ENCODE data around the gene SCYGR8. TPM values are rescaled to one million over a fixed set of nuclear protein-coding genes. Genes with fewer than 3 reads are reported as not detected.
A peak's percentile ranks its signal among the peaks of the same experiment; 100 is the strongest.

SCYGR8 gene
- total RNA-seq, 2 donors from 2014 or later: not detected

GRCh38 chr2:227774895-227775842 lies 29.5 kb downstream of the SCYGR8 start:
- Mint-ChIP-seq H3K4me1 (peaks cover 34% of the 10 kb centered on the region), H3K27ac (peak overlapping the region; percentile 84), H3K9me3 (no peaks in the 10 kb centered on the region), H3K36me3 (ENCODE audit: low read depth) (peaks cover 4% of the 10 kb centered on the region), H3K27me3 (no peaks in the 10 kb centered on the region), H3K4me3 (peak overlapping the region; percentile 78)
- ATAC-seq (replicated peaks): peak; percentile 80

- no peaks in the 10 kb centered on the region for H3K36me3 Mint-ChIP-seq (ENCODE audit: low read depth)
- ATAC-seq (replicated peaks): no peak
- H3K27me3 Mint-ChIP-seq: no peaks in the 10 kb centered on the region
- H3K4me3 Mint-ChIP-seq: peak overlapping the region; percentile 7
- H3K9me3 Mint-ChIP-seq: no peaks in the 10 kb centered on the region
- H3K4me1 Mint-ChIP-seq: peaks cover 36% of the 10 kb centered on the region
- H3K27ac Mint-ChIP-seq: no peak overlapping the region
Measured at GRCh38 chr2:227780981-227781615, 35.4 kb downstream of the SCYGR8 start.

DNA sequence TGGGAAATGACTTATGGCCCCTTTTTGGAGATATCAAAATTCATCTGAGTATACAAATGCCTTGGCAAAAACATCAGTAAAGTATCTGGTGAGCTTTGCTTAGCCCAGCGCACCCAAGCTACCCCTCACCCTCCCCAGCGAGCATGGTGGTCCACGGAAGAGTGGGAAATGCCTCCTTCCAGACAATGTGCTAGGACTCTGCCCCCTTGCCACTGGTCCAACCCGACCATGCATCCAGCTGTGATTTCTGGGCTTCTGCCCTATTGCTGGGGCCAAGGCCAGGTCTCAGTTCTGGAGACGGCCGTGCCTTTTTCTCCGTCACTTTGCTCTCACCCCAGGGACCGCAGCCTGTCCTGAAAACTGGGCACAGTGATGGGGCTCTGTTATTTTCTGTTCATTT lies 36.1 kb downstream of the SCYGR8 start:
- H3K27ac Mint-ChIP-seq: no peak overlapping the region
- H3K27me3 Mint-ChIP-seq: no peaks in the 10 kb centered on the region
- no peak for ATAC-seq (replicated peaks)
- H3K36me3 Mint-ChIP-seq (ENCODE audit: low read depth): no peaks in the 10 kb centered on the region
- peak overlapping the region; percentile 87 for H3K4me3 Mint-ChIP-seq
- H3K9me3 Mint-ChIP-seq: no peaks in the 10 kb centered on the region
- peaks cover 33% of the 10 kb centered on the region for H3K4me1 Mint-ChIP-seq

DNA sequence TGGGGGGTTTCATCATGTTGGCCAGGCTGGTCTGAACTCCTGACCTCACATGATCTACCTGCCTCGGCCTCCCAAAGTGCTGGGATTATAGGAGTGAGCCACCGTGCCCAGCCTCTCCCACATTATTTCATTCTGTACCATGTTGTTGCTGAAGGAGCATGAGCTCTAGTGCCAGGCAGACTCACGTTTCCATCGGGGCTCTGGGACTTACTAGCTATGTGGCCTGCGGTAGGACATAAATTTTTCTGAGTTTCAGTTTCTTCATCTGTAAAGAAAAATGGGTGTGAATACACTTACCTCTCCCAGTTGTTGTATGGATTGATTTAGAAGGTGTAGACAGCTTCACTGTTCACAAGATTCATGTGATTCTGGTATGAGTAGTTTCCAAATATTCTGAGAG lies 37.1 kb downstream of the SCYGR8 start:
- Mint-ChIP-seq H3K4me1 (peaks cover 37% of the 10 kb centered on the region), H3K4me3 (peak overlapping the region; percentile 87), H3K27me3 (no peaks in the 10 kb centered on the region), H3K36me3 (ENCODE audit: low read depth) (no peaks in the 10 kb centered on the region), H3K9me3 (no peaks in the 10 kb centered on the region), H3K27ac (peak overlapping the region; percentile 86)
- peak; percentile 69 for ATAC-seq (replicated peaks)

- no peaks in the 10 kb centered on the region for H3K27me3 Mint-ChIP-seq
- peaks cover 38% of the 10 kb centered on the region for H3K4me1 Mint-ChIP-seq
Measured at GRCh38 chr2:227783404-227784138, 37.9 kb downstream of the SCYGR8 start.

GRCh38 chr2:227785293-227785692 lies 39.6 kb downstream of the SCYGR8 start:
- Mint-ChIP-seq H3K4me1 (peaks cover 45% of the 10 kb centered on the region), H3K27ac (no peak overlapping the region), H3K9me3 (peaks cover 5% of the 10 kb centered on the region), H3K4me3 (peak overlapping the region; percentile 87), H3K27me3 (no peaks in the 10 kb centered on the region), H3K36me3 (ENCODE audit: low read depth) (no peaks in the 10 kb centered on the region)
- no peak for ATAC-seq (replicated peaks)

More at GRCh38 chr2:227783404-227784138, 37.9 kb downstream of the SCYGR8 start:
- peak; percentile 89 for ATAC-seq (replicated peaks)
- H3K36me3 Mint-ChIP-seq (ENCODE audit: low read depth): no peaks in the 10 kb centered on the region
- H3K27ac Mint-ChIP-seq: peak overlapping the region; percentile 86
- peak overlapping the region; percentile 87 for H3K4me3 Mint-ChIP-seq
- H3K9me3 Mint-ChIP-seq: peaks cover 3% of the 10 kb centered on the region

DNA sequence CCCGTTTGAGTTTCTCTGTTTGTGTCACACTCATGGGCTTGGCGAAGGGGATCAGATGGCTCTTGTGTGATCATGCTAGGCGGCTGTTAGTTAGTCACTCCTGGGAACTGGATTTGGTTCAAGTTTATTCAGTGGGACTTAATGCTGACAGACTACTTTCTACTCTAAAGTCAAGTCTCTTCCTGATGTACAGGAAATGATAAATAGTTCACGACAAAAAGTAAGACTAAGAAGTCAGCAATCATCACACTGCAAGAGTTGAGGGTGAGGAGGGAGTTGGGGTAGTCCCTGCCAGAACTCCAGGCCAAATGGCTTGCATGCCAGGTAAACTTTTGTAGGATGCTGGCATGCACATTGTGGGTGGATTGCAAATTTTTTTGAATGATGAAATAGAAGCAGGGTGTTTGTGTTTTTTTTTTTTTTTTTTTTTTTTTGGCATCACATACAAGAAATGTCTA lies 42.9 kb downstream of the SCYGR8 start:
- Mint-ChIP-seq H3K9me3 (peaks cover 5% of the 10 kb centered on the region), H3K4me1 (peaks cover 31% of the 10 kb centered on the region), H3K4me3 (peak overlapping the region; percentile 44), H3K27me3 (no peaks in the 10 kb centered on the region), H3K36me3 (ENCODE audit: low read depth) (no peaks in the 10 kb centered on the region), H3K27ac (peak overlapping the region; percentile 65)
- peak; percentile 86 for ATAC-seq (replicated peaks)

DNA sequence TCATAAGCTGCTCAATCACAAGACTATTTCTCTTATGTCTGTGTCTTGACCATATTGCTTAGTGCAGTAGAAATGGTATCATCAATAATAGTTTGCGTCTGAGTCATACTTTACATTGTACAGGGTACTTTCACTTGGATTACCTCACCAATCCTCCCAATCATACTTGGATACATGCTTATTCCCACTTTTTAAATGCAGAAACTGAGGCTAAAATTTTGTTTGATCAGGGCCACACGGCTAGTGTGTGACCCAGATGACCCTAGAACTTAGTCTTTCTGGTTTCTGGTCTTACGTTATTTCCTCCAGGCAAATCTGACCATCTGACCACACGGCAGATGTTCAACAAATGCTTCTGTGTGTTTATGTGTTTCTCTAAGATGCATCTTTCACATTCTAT lies 44.1 kb downstream of the SCYGR8 start:
- ATAC-seq (replicated peaks): no peak
- Mint-ChIP-seq H3K9me3 (peaks cover 5% of the 10 kb centered on the region), H3K27me3 (no peaks in the 10 kb centered on the region), H3K36me3 (ENCODE audit: low read depth) (no peaks in the 10 kb centered on the region), H3K27ac (no peak overlapping the region), H3K4me1 (peaks cover 24% of the 10 kb centered on the region), H3K4me3 (peak overlapping the region; percentile 10)

DNA sequence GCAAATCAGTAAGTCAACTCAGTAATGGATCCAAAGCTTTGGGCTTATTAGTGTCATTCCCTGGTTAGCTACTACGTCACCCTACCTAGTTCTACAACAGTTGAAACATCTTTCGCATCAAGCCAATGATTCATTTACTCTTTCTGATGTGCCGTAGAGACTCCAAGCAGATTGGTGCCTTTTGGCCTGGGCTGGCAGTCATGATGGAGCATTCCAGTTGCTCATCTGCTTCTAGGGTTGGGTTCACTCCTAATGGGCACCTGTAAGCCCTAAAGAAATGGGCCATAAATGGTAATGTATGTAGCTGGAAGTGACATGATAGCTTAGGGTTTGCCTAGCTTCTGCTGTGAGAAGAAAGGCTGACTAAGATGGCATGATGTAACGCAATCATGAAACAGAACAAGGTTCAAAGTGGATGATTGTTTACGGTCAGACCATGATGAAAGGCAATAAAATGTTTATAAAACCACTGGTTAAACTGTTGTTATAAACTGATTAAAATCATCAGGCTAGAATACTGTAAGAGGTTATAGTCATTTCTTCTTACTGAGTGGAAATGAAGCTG lies 47.5 kb downstream of the SCYGR8 start:
- Mint-ChIP-seq H3K4me1 (peaks cover 14% of the 10 kb centered on the region), H3K27ac (no peak overlapping the region), H3K36me3 (ENCODE audit: low read depth) (no peaks in the 10 kb centered on the region), H3K4me3 (no peak overlapping the region), H3K27me3 (no peaks in the 10 kb centered on the region), H3K9me3 (peaks cover 5% of the 10 kb centered on the region)
- no peak for ATAC-seq (replicated peaks)

Other genes starting within 250 kb of the SCYGR8 start
- gene SCYGR2, start 147.0 kb upstream of the SCYGR8 start, total RNA-seq: not detected
- gene SCYGR3, start 131.1 kb upstream of the SCYGR8 start, total RNA-seq: not detected
- gene SCYGR4, start 128.4 kb upstream of the SCYGR8 start, total RNA-seq: not detected
- not detected for gene SCYGR5, start 79.1 kb upstream of the SCYGR8 start, total RNA-seq
- not detected for gene SLC19A3, start 27.9 kb upstream of the SCYGR8 start, total RNA-seq
- not detected for gene SCYGR6, start 21.1 kb upstream of the SCYGR8 start, total RNA-seq
- not detected for gene SCYGR7, start 17.6 kb upstream of the SCYGR8 start, total RNA-seq
- 100 to 1,000 TPM in 1 of 2 donors, 10 to 100 TPM in 1; 36.1 to 137 TPM for gene CCL20, start 67.9 kb downstream of the SCYGR8 start, total RNA-seq
- under 1 TPM in 1 of 2 donors, not detected in 1; 0.24 TPM for gene DAW1, start 125.7 kb downstream of the SCYGR8 start, total RNA-seq